PC-9 (cell line): Measurements from ENCODE around the gene ATXN1.

Experiments
- CTCF ChIP-seq: fragments of 200-600 bp; sonication (generic); conservative IDR thresholded peaks from 2 replicates; pipeline ENCODE4 v1.6.1; 2017; ENCODE audit warnings: mixed run types, antibody characterized with exemption, mild to moderate bottlenecking, moderate library complexity
- EZH2 ChIP-seq: fragments of 200-600 bp; sonication (generic); IDR thresholded peaks from 2 replicates; pipeline ENCODE4 v1.8.0; 2017; ENCODE audit warnings: antibody characterized with exemption, low read depth

GRCh38 chr6:16493802-16494201 lies 267.5 kb downstream of the ATXN1 start:
- TF ChIP-seq CTCF (no peak), EZH2 (no peak)
